ENCODE results near the gene GFOD2. TPM values are rescaled to one million over a fixed set of nuclear protein-coding genes. Genes with fewer than 3 reads are reported as not detected.

GFOD2 gene
- total and polyA plus RNA-seq, 2 of the 8 experiments (the other 6 are each of a cell fraction or from before 2014, with no cell fraction given), result 21.4 to 33.2 TPM

- TF ChIP-seq CHD7 (IDR thresholded peaks at IDR 0.05; ENCODE audit: insufficient replicate concordance, low read length) (no peak), TAF1 (IDR thresholded peaks at IDR 0.05; ENCODE audit: low read depth, low read length) (peak; percentile 65), CTCF (IDR thresholded peaks at IDR 0.05; ENCODE audit: control extremely low read depth in 1 of 3, insufficient read depth in 1 of 3, low read depth in 1 of 3, low read length in 3 of 3) (peak in 1 of 3 experiments; percentile 6; a peak in 1 of 4 replicates), MAX (IDR thresholded peaks at IDR 0.05) (peak; percentile 41; the same call in 1 of the 2 replicates), EGR1 (IDR thresholded peaks at IDR 0.05; ENCODE audit: borderline replicate concordance, low read depth, low read length) (no peak), CREB1 (IDR thresholded peaks at IDR 0.05) (no peak), HDAC6 (IDR thresholded peaks at IDR 0.05; ENCODE audit: low read depth, low read length) (no peak), TCF12 (IDR thresholded peaks at IDR 0.05; ENCODE audit: low read depth, low read length) (no peak)
These were observed at the start of gene GFOD2 (continued) for GRCh38 chr16:67719048-67719777.

All from H1 (cell line).